NCI-H82 treated with DMSO at 0.1 percent for 48 hours (cell line): ENCODE results near the gene CCDC27.

Experiments used
- DNase-seq: peaks from one replicate; lab custom pipeline; 2025; ENCODE audit not compliant: unreplicated experiment; lab: John Stamatoyannopoulos, UW

CCDC27 gene

GRCh38 chr1:3774276-3774945, 22.2 kb downstream of the CCDC27 start:
- no peak for DNase-seq

GRCh38 chr1:3774946-3775489, 22.8 kb downstream of the CCDC27 start:
- no peak for DNase-seq

GRCh38 chr1:3775490-3776230, 23.4 kb downstream of the CCDC27 start:
- DNase-seq, result no peak

GRCh38 chr1:3776231-3776961, 24.1 kb downstream of the CCDC27 start:
- DNase-seq, result no peak

GRCh38 chr1:3777078-3777547, 24.9 kb downstream of the CCDC27 start:
- DNase-seq, result no peak

- no peak for DNase-seq
Observed at GRCh38 chr1:3777647-3778589, 25.7 kb downstream of the CCDC27 start.

GRCh38 chr1:3778590-3779264, 26.5 kb downstream of the CCDC27 start:
- no peak for DNase-seq

GRCh38 chr1:3779265-3779911, 27.1 kb downstream of the CCDC27 start:
- DNase-seq, result no peak

GRCh38 chr1:3779912-3780416, 27.7 kb downstream of the CCDC27 start:
- no peak for DNase-seq

- no peak for DNase-seq
Observed at GRCh38 chr1:3780901-3781300, 28.7 kb downstream of the CCDC27 start.

GRCh38 chr1:3783651-3784474, 31.6 kb downstream of the CCDC27 start:
- no peak for DNase-seq

- DNase-seq, result no peak
Observed at GRCh38 chr1:3785045-3785444, 32.8 kb downstream of the CCDC27 start.

GRCh38 chr1:3785456-3786157, 33.4 kb downstream of the CCDC27 start:
- DNase-seq, result no peak

- no peak for DNase-seq
Observed at GRCh38 chr1:3786468-3787348, 34.5 kb downstream of the CCDC27 start.

- no peak for DNase-seq
Observed at GRCh38 chr1:3787349-3787715, 35.1 kb downstream of the CCDC27 start.

GRCh38 chr1:3787745-3788605, 35.7 kb downstream of the CCDC27 start:
- DNase-seq, result no peak
